MM.1S (cell line): ENCODE results near the gene BTG4.

ENCODE experiments used
- DNase-seq: peaks from one replicate; pipeline ENCODE4 v3.0.0-alpha.2; 2015
- H2AFZ ChIP-seq: fragments of 300-600 bp; sonication (generic); 2 replicates; pipeline ENCODE4 v1.6.0; 2016; ENCODE audit warnings: antibody characterized with exemption, low read length
- H3F3A ChIP-seq: fragments of 300-600 bp; sonication (generic); 2 replicates; pipeline ENCODE4 v1.6.1; 2016; ENCODE audit warnings: mild to moderate bottlenecking, antibody characterized with exemption, low read length, moderate library complexity, mixed read lengths; ENCODE audit not compliant: insufficient read depth
- H3K27ac ChIP-seq: fragments of 300-600 bp; sonication (generic); 2 replicates; pipeline ENCODE4 v1.5.1; 2016; ENCODE audit warnings: mild to moderate bottlenecking, low read length
- H3K27me3 ChIP-seq: fragments of 300-600 bp; sonication (generic); replicated peaks from 2 replicates; pipeline ENCODE4 v1.6.0; 2016; ENCODE audit warnings: low read length; ENCODE audit not compliant: insufficient read depth
- H3K36me3 ChIP-seq: fragments of 300-600 bp; sonication (generic); replicated peaks from 2 replicates; pipeline ENCODE4 v1.6.1; 2016; ENCODE audit warnings: mild to moderate bottlenecking, low read length, mixed read lengths; ENCODE audit not compliant: insufficient read depth
- H3K4me1 ChIP-seq: fragments of 300-600 bp; sonication (generic); 2 replicates; pipeline ENCODE4 v1.6.1; 2016; ENCODE audit warnings: low read length, mixed read lengths
- H3K4me2 ChIP-seq: fragments of 300-600 bp; sonication (generic); 2 replicates; pipeline ENCODE4 v1.6.0; 2016; ENCODE audit warnings: low read depth, low read length
- H3K4me3 ChIP-seq: fragments of 300-600 bp; sonication (generic); 2 replicates; pipeline ENCODE4 v1.5.1; 2016; ENCODE audit warnings: low read length, mixed read lengths
- H3K79me2 ChIP-seq: fragments of 300-600 bp; sonication (generic); 2 replicates; pipeline ENCODE4 v1.6.1; 2016; ENCODE audit warnings: mixed run types, low read length, mixed read lengths
- H3K9ac ChIP-seq: fragments of 300-600 bp; sonication (generic); 2 replicates; pipeline ENCODE4 v1.6.1; 2016; ENCODE audit warnings: low read length, mixed read lengths
- H3K9me2 ChIP-seq: fragments of 300-600 bp; sonication (generic); replicated peaks from 2 replicates; pipeline ENCODE4 v1.6.1; 2016; ENCODE audit warnings: mild to moderate bottlenecking, low read length, mixed read lengths; ENCODE audit not compliant: insufficient read depth
- H3K9me3 ChIP-seq: fragments of 300-600 bp; sonication (generic); replicated peaks from 2 replicates; pipeline ENCODE4 v1.6.1; 2016; ENCODE audit warnings: mild to moderate bottlenecking, low read length, mixed read lengths; ENCODE audit not compliant: insufficient read depth
- H4K20me1 ChIP-seq: fragments of 300-600 bp; sonication (generic); 2 replicates; pipeline ENCODE4 v1.6.1; 2016; ENCODE audit warnings: mild to moderate bottlenecking, low read length, moderate library complexity, mixed read lengths; ENCODE audit not compliant: insufficient read depth
- CTCF ChIP-seq: fragments of 300-600 bp; sonication (generic); IDR thresholded peaks from 2 replicates; pipeline ENCODE4 v1.5.1; 2016; ENCODE audit warnings: antibody characterized with exemption, low read length, mixed read lengths
- EZH2 ChIP-seq: fragments of 300-600 bp; sonication (generic); optimal IDR thresholded peaks from 2 replicates; pipeline ENCODE3; 2017; ENCODE audit warnings: low read depth, mild to moderate bottlenecking, antibody characterized with exemption, low read length, mixed read lengths
- EZH2phosphoT487 ChIP-seq: fragments of 300-600 bp; sonication (generic); IDR thresholded peaks from 2 replicates; pipeline ENCODE4 v1.6.1; 2018; ENCODE audit warnings: antibody characterized with exemption, low read length

The BTG4 gene

GRCh38 chr11:111555255-111555654, 43.1 kb upstream of the BTG4 start:
- no peak overlapping the region for H3K4me3 ChIP-seq
- no peaks in the 10 kb centered on the region for H3K36me3 ChIP-seq
- no peak for TF ChIP-seq EZH2
- no peak for TF ChIP-seq EZH2phosphoT487
- peak; percentile 9; the same call in 1 of the 2 replicates for TF ChIP-seq CTCF
- no peak overlapping the region for H2AFZ ChIP-seq
- H3K27ac ChIP-seq = no peak overlapping the region
- H4K20me1 ChIP-seq = no peaks in the 10 kb centered on the region
- no peaks in the 10 kb centered on the region for H3K9me3 ChIP-seq
- no peaks in the 10 kb centered on the region for H3K79me2 ChIP-seq
- H3K4me2 ChIP-seq = no peak overlapping the region
- no peaks in the 10 kb centered on the region for H3K27me3 ChIP-seq
- no peaks in the 10 kb centered on the region for H3F3A ChIP-seq
- H3K9me2 ChIP-seq = no peaks in the 10 kb centered on the region
- H3K9ac ChIP-seq = no peak overlapping the region
- peaks cover 11% of the 10 kb centered on the region; the same call in 1 of the 2 replicates for H3K4me1 ChIP-seq
- DNase-seq = no peak

GRCh38 chr11:111554532-111554931, 42.3 kb upstream of the BTG4 start:
- no peak for TF ChIP-seq EZH2phosphoT487
- H3K36me3 ChIP-seq = no peaks in the 10 kb centered on the region
- H3K4me2 ChIP-seq = no peak overlapping the region
- H3K9me3 ChIP-seq = no peaks in the 10 kb centered on the region
- H3K79me2 ChIP-seq = no peaks in the 10 kb centered on the region
- peaks cover 11% of the 10 kb centered on the region; the same call in 1 of the 2 replicates for H3K4me1 ChIP-seq
- no peak overlapping the region for H3K27ac ChIP-seq
- H3K9ac ChIP-seq = no peak overlapping the region
- H3K9me2 ChIP-seq = no peaks in the 10 kb centered on the region
- no peaks in the 10 kb centered on the region for H4K20me1 ChIP-seq
- no peaks in the 10 kb centered on the region for H3F3A ChIP-seq
- H2AFZ ChIP-seq = no peak overlapping the region
- no peak overlapping the region for H3K4me3 ChIP-seq
- DNase-seq = no peak
- H3K27me3 ChIP-seq = no peaks in the 10 kb centered on the region

- DNase-seq = no peak
- no peak overlapping the region for H3K9ac ChIP-seq
- H3K4me3 ChIP-seq = no peak overlapping the region
- no peaks in the 10 kb centered on the region for H3F3A ChIP-seq
- no peaks in the 10 kb centered on the region for H3K27me3 ChIP-seq
- no peaks in the 10 kb centered on the region for H3K9me3 ChIP-seq
- TF ChIP-seq EZH2phosphoT487 (no peak), EZH2 (no peak), CTCF (no peak)
- H3K27ac ChIP-seq = no peak overlapping the region
- H3K4me2 ChIP-seq = no peak overlapping the region
- peaks cover 5% of the 10 kb centered on the region; the same call in 1 of the 2 replicates for H3K4me1 ChIP-seq
- H3K36me3 ChIP-seq = no peaks in the 10 kb centered on the region
- H4K20me1 ChIP-seq = no peaks in the 10 kb centered on the region
- H2AFZ ChIP-seq = no peak overlapping the region
- H3K79me2 ChIP-seq = no peaks in the 10 kb centered on the region
- no peaks in the 10 kb centered on the region for H3K9me2 ChIP-seq
Observed at GRCh38 chr11:111550258-111550657, 38.1 kb upstream of the BTG4 start.

GRCh38 chr11:111549869-111550203, 37.6 kb upstream of the BTG4 start:
- Histone ChIP-seq H2AFZ (no peak overlapping the region), H3F3A (no peaks in the 10 kb centered on the region), H3K27me3 (no peaks in the 10 kb centered on the region), H3K27ac (no peak overlapping the region), H3K4me3 (no peak overlapping the region), H3K4me2 (no peak overlapping the region), H3K9me3 (no peaks in the 10 kb centered on the region), H4K20me1 (no peaks in the 10 kb centered on the region), H3K9me2 (no peaks in the 10 kb centered on the region), H3K9ac (no peak overlapping the region), H3K79me2 (no peaks in the 10 kb centered on the region), H3K4me1 (peaks cover under 1% of the 10 kb centered on the region; the same call in 1 of the 2 replicates), H3K36me3 (no peaks in the 10 kb centered on the region)
- TF ChIP-seq EZH2 (no peak), EZH2phosphoT487 (no peak), CTCF (no peak)
- no peak for DNase-seq
